CD4-positive, alpha-beta T cell (primary cell): Measurements from ENCODE around the gene ITGB8. TPM values are rescaled to one million over a fixed set of nuclear protein-coding genes. Genes with fewer than 3 reads are reported as not detected.
"Not testable (repeated sequence)": the region's sequence is repeated elsewhere in the genome, so short reads cannot be mapped to it uniquely, and the experiment has no call there.

Experiments
- ATAC-seq: fragments of 200-7000 bp; cut with Tn5 transposase; one replicate; pipeline ENCODE4 v1.10.0; 2022; ENCODE audit warnings: mild to moderate bottlenecking; ENCODE audit not compliant: poor library complexity
- CTCF ChIA-PET: fragments of 350-600 bp; sonication (Branson Sonifier 250); formaldehyde crosslinking; loops from one replicate; lab custom pipeline; 2021; ENCODE audit warnings: antibody characterized with exemption, inconsistent platforms; lab: Charles Lee
- POLR2A ChIA-PET: fragments of 350-600 bp; sonication (Branson Sonifier 250); formaldehyde crosslinking; loops from one replicate; lab custom pipeline; 2021; ENCODE audit warnings: antibody characterized with exemption, inconsistent platforms; lab: Charles Lee
- DNase-seq, 14 experiments: peaks; one replicate each; pipeline ENCODE4 v3.0.0-alpha.2; 2013 to 2020; ENCODE audit warnings: mixed read lengths in 2 of 14
- H3K27ac ChIP-seq, 2 donors: one replicate each; pipeline versions ENCODE4 v1.5.1 to v1.7.0; 2013; ENCODE audit warnings: low read length in 2 of 2, low read depth in 1 of 2, mild to moderate bottlenecking in 1 of 2
- H3K27me3 ChIP-seq, 2 experiments: 1 replicate in 1 of 2; 2 replicates in 1 of 2; pipeline versions ENCODE4 v1.6.1 to v1.7.0; 2013; ENCODE audit warnings: low read length in 2 of 2, control low read depth in 1 of 2, mild to moderate bottlenecking in 1 of 2, moderate library complexity in 1 of 2; ENCODE audit not compliant: insufficient read depth in 2 of 2, control insufficient read depth in 1 of 2
- H3K36me3 ChIP-seq: one replicate; pipeline ENCODE4 v1.6.1; 2013; ENCODE audit warnings: low read length, control low read depth; ENCODE audit not compliant: insufficient read depth
- H3K4me1 ChIP-seq: one replicate; pipeline ENCODE4 v1.6.1; 2013; ENCODE audit warnings: low read length, control low read depth; ENCODE audit not compliant: insufficient read depth
- H3K4me3 ChIP-seq: one replicate; pipeline ENCODE4 v1.5.1; 2013; ENCODE audit warnings: mild to moderate bottlenecking, low read length, moderate library complexity
- H3K9me3 ChIP-seq, 2 experiments: 1 replicate in 1 of 2; 2 replicates in 1 of 2; pipeline versions ENCODE4 v1.6.1 to v1.7.0; 2013; ENCODE audit warnings: low read length in 2 of 2, mild to moderate bottlenecking in 2 of 2, control low read depth in 1 of 2, moderate library complexity in 1 of 2; ENCODE audit not compliant: control insufficient read depth in 1 of 2, insufficient read depth in 1 of 2
- H3K27ac Mint-ChIP-seq: one replicate; pipeline ENCODE4 v1.8.0; 2020; ENCODE audit warnings: mixed read lengths
- H3K27me3 Mint-ChIP-seq: one replicate; pipeline ENCODE4 v1.8.0; 2021; ENCODE audit warnings: mixed read lengths
- H3K36me3 Mint-ChIP-seq: one replicate; pipeline ENCODE4 v1.8.0; 2021; ENCODE audit warnings: low read depth, mixed read lengths
- H3K4me1 Mint-ChIP-seq: one replicate; pipeline ENCODE4 v1.8.0; 2021; ENCODE audit warnings: low read depth, mixed read lengths
- H3K4me3 Mint-ChIP-seq: one replicate; pipeline ENCODE4 v1.8.0; 2020; ENCODE audit warnings: mild to moderate bottlenecking, mixed read lengths
- H3K9me3 Mint-ChIP-seq: one replicate; pipeline ENCODE4 v1.8.0; 2020; ENCODE audit warnings: mixed read lengths
- CTCF ChIP-seq: fragments of 200-600 bp; IDR thresholded peaks from one replicate; pipeline ENCODE4 v1.8.0; 2022; ENCODE audit warnings: antibody characterized with exemption, mild to moderate bottlenecking
- intact Hi-C, 2 experiments: fragments of 100-400 bp; cut with DNase I in 1 of 2; cut with micrococcal nuclease in 1 of 2; formaldehyde crosslinking; loops; one replicate each; pipeline versions ENCODE4 v1.15.1 to v1.9.0; 2023 to 2025; cut with DNase I, micrococcal nuclease
- total RNA-seq, 174 experiments: library from RNA in 2 of 174; stranded (reverse) in 2 of 174; gene quantifications; one replicate each; pipeline ENCODE4 v1.2.3 and lab custom pipeline; 2021 to 2026

Gene ITGB8
- total RNA-seq, 2 experiments from 2014 or later: not detected

GRCh38 chr7:20385126-20385525 is 54.4 kb downstream of the ITGB8 start:
- no peak for DNase-seq
- intact Hi-C loops: no loop called here
- POLR2A ChIA-PET: no interaction called here

GRCh38 chr7:20388084-20388483 is 57.4 kb downstream of the ITGB8 start:
- DNase-seq: no peak
- Mint-ChIP-seq H3K27me3 (no peaks in the 10 kb centered on the region), H3K27ac (no peak overlapping the region), H3K9me3 (no peaks in the 10 kb centered on the region), H3K36me3 (no peaks in the 10 kb centered on the region), H3K4me1 (no peaks in the 10 kb centered on the region), H3K4me3 (no peak overlapping the region)
- intact Hi-C loops: no loop called here
- CTCF ChIA-PET: no interaction called here
- Histone ChIP-seq H3K4me3 (no peak overlapping the region), H3K9me3 (peaks cover 0 to 3% of the 10 kb centered on the region in 2 experiments), H3K27ac (no peak overlapping the region), H3K4me1 (no peaks in the 10 kb centered on the region), H3K27me3 (no peaks in the 10 kb centered on the region), H3K36me3 (no peaks in the 10 kb centered on the region)
- POLR2A ChIA-PET: no interaction called here
- ATAC-seq: no peak
- TF ChIP-seq CTCF: no peak

More at GRCh38 chr7:20385126-20385525, 54.4 kb downstream of the ITGB8 start:
- TF ChIP-seq CTCF: no peak
- CTCF ChIA-PET: no interaction called here
- Mint-ChIP-seq H3K27ac (no peak overlapping the region), H3K36me3 (no peaks in the 10 kb centered on the region), H3K27me3 (peaks cover 3% of the 10 kb centered on the region), H3K4me3 (no peak overlapping the region), H3K4me1 (no peaks in the 10 kb centered on the region), H3K9me3 (no peaks in the 10 kb centered on the region)
- Histone ChIP-seq H3K27ac (no peak overlapping the region), H3K4me1 (no peaks in the 10 kb centered on the region), H3K4me3 (no peak overlapping the region), H3K36me3 (no peaks in the 10 kb centered on the region), H3K9me3 (peaks cover 0 to 7% of the 10 kb centered on the region in 2 experiments), H3K27me3 (no peaks in the 10 kb centered on the region)
- no peak for ATAC-seq

- ATAC-seq, H3K4me1 Mint-ChIP-seq: not testable (repeated sequence)
These were observed 58.5 kb downstream of the ITGB8 start for GRCh38 chr7:20389192-20389591.

GRCh38 chr7:20393021-20393610 is 62.4 kb downstream of the ITGB8 start:
- DNase-seq (no peak), ATAC-seq (no peak)
- Histone ChIP-seq H3K9me3 (no peaks in the 10 kb centered on the region), H3K27me3 (no peaks in the 10 kb centered on the region), H3K27ac (no peak overlapping the region), H3K4me1 (no peaks in the 10 kb centered on the region), H3K36me3 (no peaks in the 10 kb centered on the region), H3K4me3 (no peak overlapping the region)
- Mint-ChIP-seq H3K27me3 (no peaks in the 10 kb centered on the region), H3K9me3 (no peaks in the 10 kb centered on the region), H3K36me3 (no peaks in the 10 kb centered on the region), H3K4me3 (no peak overlapping the region), H3K27ac (no peak overlapping the region), H3K4me1 (no peaks in the 10 kb centered on the region)
- intact Hi-C loops: no loop called here
- POLR2A ChIA-PET: no interaction called here
- TF ChIP-seq CTCF: no peak
- CTCF ChIA-PET: no interaction called here

More at GRCh38 chr7:20389192-20389591, 58.5 kb downstream of the ITGB8 start:
- H3K4me1 ChIP-seq, intact Hi-C loops, H3K9me3 Mint-ChIP-seq, H3K4me3 Mint-ChIP-seq, H3K4me3 ChIP-seq, H3K27ac Mint-ChIP-seq, H3K9me3 ChIP-seq, H3K36me3 ChIP-seq, CTCF ChIA-PET, H3K27me3 ChIP-seq, POLR2A ChIA-PET, DNase-seq, H3K36me3 Mint-ChIP-seq, H3K27ac ChIP-seq, H3K27me3 Mint-ChIP-seq: not testable (repeated sequence)
